SK-N-SH (cell line): ENCODE measurements around the gene PXDN. TPM values are rescaled to one million over a fixed set of nuclear protein-coding genes. Genes with fewer than 3 reads are reported as not detected.

Experiments
- CTCF ChIA-PET: fragments of 300-600, 350-600 bp; formaldehyde crosslinking; extraction: SDS; loops from one replicate; lab custom pipeline; 2021; lab: Yijun Ruan, JAX
- POLR2A ChIA-PET: fragments of 350-600 bp; sonication (Branson Sonifier 250); formaldehyde crosslinking; extraction: SDS; loops from one replicate; lab custom pipeline; 2020; ENCODE audit warnings: antibody characterized with exemption, inconsistent platforms; lab: Yijun Ruan, JAX
- DNase-seq: peaks from one replicate; pipeline ENCODE4 v3.0.0; 2012
- H2AFZ ChIP-seq: fragments of 200-600 bp; sonication (generic); 2 replicates; pipeline ENCODE4 v1.8.1; 2016; ENCODE audit warnings: antibody characterized with exemption, mild to moderate bottlenecking, low read depth
- H3F3A ChIP-seq: fragments of 200-600 bp; sonication (generic); replicated peaks from 2 replicates; pipeline ENCODE3; 2016; ENCODE audit warnings: antibody characterized with exemption, mild to moderate bottlenecking; ENCODE audit not compliant: insufficient read depth
- H3K27ac ChIP-seq, 2 experiments: fragments of 200-500 bp in 1 of 2; fragments of 200-600 bp in 1 of 2; sonication (Bioruptor generic) in 1 of 2; sonication (generic), shearing (Covaris generic) in 1 of 2; 2 replicates each; pipeline versions ENCODE4 v1.5.1 to v1.6.1; 2014 to 2016; ENCODE audit warnings: low read depth in 2 of 2, inconsistent platforms in 1 of 2, low read length in 1 of 2, mild to moderate bottlenecking in 1 of 2, mixed read lengths in 1 of 2
- H3K27me3 ChIP-seq: fragments of 200-600 bp; sonication (generic), shearing (Covaris generic); 2 replicates; pipeline ENCODE4 v1.6.1; 2016; ENCODE audit warnings: mixed run types; ENCODE audit not compliant: insufficient read depth
- H3K36me3 ChIP-seq, 2 experiments: fragments of 200-500 bp in 1 of 2; fragments of 200-600 bp in 1 of 2; sonication (Bioruptor generic) in 1 of 2; sonication (generic) in 1 of 2; replicated peaks in 1 of 2; 2 replicates each; pipeline versions ENCODE3 to v1.5.1; 2014 to 2016; ENCODE audit warnings: low read length in 1 of 2, mild to moderate bottlenecking in 1 of 2; ENCODE audit not compliant: insufficient read depth in 2 of 2, control insufficient read depth in 1 of 2
- H3K4me1 ChIP-seq, 2 experiments: fragments of 200-500 bp in 1 of 2; fragments of 200-600 bp in 1 of 2; sonication (Bioruptor generic) in 1 of 2; sonication (generic), shearing (Covaris generic) in 1 of 2; 2 replicates each; pipeline versions ENCODE4 v1.5.1 to v1.6.1; 2014 to 2016; ENCODE audit warnings: low read depth in 1 of 2, low read length in 1 of 2, mixed run types in 1 of 2; ENCODE audit not compliant: insufficient read depth in 2 of 2, control insufficient read depth in 1 of 2
- H3K4me2 ChIP-seq: fragments of 200-600 bp; sonication (generic), shearing (Covaris generic); 2 replicates; pipeline ENCODE4 v1.6.1; 2017; ENCODE audit warnings: mixed run types
- H3K4me3 ChIP-seq, 2 experiments: fragments of 200-500 bp in 1 of 2; fragments of 200-600 bp in 1 of 2; sonication (Bioruptor generic) in 1 of 2; sonication (generic), shearing (Covaris generic) in 1 of 2; 2 replicates each; pipeline versions ENCODE4 v1.5.1 to v1.8.1; 2014 to 2016; ENCODE audit warnings: low read depth in 2 of 2, inconsistent platforms in 1 of 2, low read length in 1 of 2, mild to moderate bottlenecking in 1 of 2, mixed read lengths in 1 of 2, moderate library complexity in 1 of 2
- H3K79me2 ChIP-seq: fragments of 200-600 bp; sonication (generic); 2 replicates; pipeline ENCODE4 v1.8.1; 2017; ENCODE audit warnings: mild to moderate bottlenecking; ENCODE audit not compliant: insufficient read depth
- H3K9ac ChIP-seq: fragments of 200-600 bp; sonication (generic); 2 replicates; pipeline ENCODE4 v1.6.1; 2017; ENCODE audit warnings: mixed run types
- H3K9me2 ChIP-seq: fragments of 200-600 bp; sonication (generic); 2 replicates; pipeline ENCODE4 v1.6.1; 2017; ENCODE audit warnings: mixed run types
- H3K9me3 ChIP-seq: fragments of 200-600 bp; sonication (generic); 2 replicates; pipeline ENCODE4 v1.6.1; 2017; ENCODE audit warnings: mixed run types, mild to moderate bottlenecking, moderate library complexity
- H4K20me1 ChIP-seq: fragments of 200-600 bp; sonication (generic); 2 replicates; pipeline ENCODE4 v1.6.1; 2017; ENCODE audit warnings: mild to moderate bottlenecking, mixed run types; ENCODE audit not compliant: insufficient read depth
- EP300 ChIP-seq, 2 experiments: IDR thresholded peaks; 2 replicates each; pipeline versions ENCODE4 v1.4.0 to v1.6.1; 2012; ENCODE audit warnings: borderline replicate concordance in 1 of 2, low read depth in 1 of 2, low read length in 1 of 2
- EZH2phosphoT487 ChIP-seq: fragments of 200-600 bp; sonication (generic); IDR thresholded peaks from 2 replicates; pipeline ENCODE4 v1.6.1; 2017; ENCODE audit warnings: low read depth, mixed run types, mild to moderate bottlenecking, antibody characterized with exemption, moderate library complexity, borderline replicate concordance
- GABPA ChIP-seq: IDR thresholded peaks from 2 replicates; pipeline ENCODE4 v1.4.0; 2012; ENCODE audit warnings: low read depth, mild to moderate bottlenecking
- NFIC ChIP-seq: IDR thresholded peaks from 2 replicates; pipeline ENCODE4 v1.4.0; 2012; ENCODE audit warnings: borderline replicate concordance
- RFX5 ChIP-seq: IDR thresholded peaks from 2 replicates; pipeline ENCODE4 v1.6.1; 2012; ENCODE audit warnings: mild to moderate bottlenecking, improper control_type of control experiment, low read length
- RXRA ChIP-seq: IDR thresholded peaks from 2 replicates; pipeline ENCODE4 v1.4.0; 2012; ENCODE audit warnings: low read depth, mild to moderate bottlenecking, borderline replicate concordance
- SMC3 ChIP-seq: IDR thresholded peaks from 2 replicates; pipeline ENCODE4 v1.6.1; 2012; ENCODE audit warnings: low read depth, low read length, improper control_type of control experiment
- WGBS: methylation state at CpG from one replicate; pipeline ENCODE4 v1.1.6; 2017; ENCODE audit warnings: low lambda C conversion rate; 5-methylcytosine and 5-hydroxymethylcytosine counted together
- polyA plus RNA-seq, 3 experiments: library from polyadenylated mRNA; depleted of rRNA; stranded (reverse); fragments of >200 nt; gene quantifications; 2 replicates each; pipeline ENCODE4 v1.2.3, GENCODE V29; 2012
- TF ChIP-seq, protein P1 (sequence below): fragments of 200-600 bp; sonication (generic); IDR thresholded peaks from 2 replicates; pipeline ENCODE4 v1.6.1; 2017; ENCODE audit warnings: antibody characterized with exemption, mild to moderate bottlenecking, moderate library complexity

PXDN gene
- polyA plus RNA-seq, 1 of the 3 experiments (the other 2 are of a cell fraction) = 146 TPM

DNA sequence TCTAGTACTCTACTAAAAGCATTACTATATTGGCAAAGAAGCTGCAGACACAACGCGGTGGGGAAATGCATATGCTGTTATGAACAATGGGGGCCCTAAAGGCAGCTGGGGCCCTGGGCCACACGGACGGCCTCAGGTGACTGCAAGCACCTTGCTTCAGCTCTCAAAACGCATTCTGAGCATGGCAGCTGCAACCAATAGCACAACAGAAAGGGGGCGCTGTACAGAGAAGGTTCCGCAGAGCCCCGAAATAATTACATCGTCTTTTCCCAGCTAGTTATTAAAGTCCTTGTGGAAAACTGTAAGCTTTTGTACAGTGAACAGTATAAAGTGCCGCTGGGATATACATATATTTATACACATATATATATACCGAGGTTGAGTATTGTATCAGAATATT is 45.3 kb upstream of the PXDN start:
- WGBS = 82% methylated on average over 11 of the region's 11 CpGs
- H3K36me3 ChIP-seq = no peaks in the 10 kb centered on the region
- CTCF ChIA-PET = interaction anchor here (1.0 to 1.6 kb wide), 3 partner anchors 15 to 30 kb away, joined by 3 to 4 read pairs (median 3); no protein-coding TSS in a partner anchor
- POLR2A ChIA-PET = no interaction called here
- H3K9me2 ChIP-seq = no peaks in the 10 kb centered on the region
- no peaks in the 10 kb centered on the region for H4K20me1 ChIP-seq
- no peak overlapping the region for H3K27ac ChIP-seq
- no peaks in the 10 kb centered on the region for H3K79me2 ChIP-seq
- H3K4me2 ChIP-seq = no peak overlapping the region
- H3K4me1 ChIP-seq = peaks cover 0 to 7% of the 10 kb centered on the region in 2 experiments; a peak in 1 of 4 replicates
- H2AFZ ChIP-seq = no peak overlapping the region
- H3K9me3 ChIP-seq = no peaks in the 10 kb centered on the region
- TF ChIP-seq RXRA = no peak
- no peak for TF ChIP-seq EZH2phosphoT487
- no peak for TF ChIP-seq NFIC
- no peak for TF ChIP-seq RFX5
- no peak for TF ChIP-seq SMC3
- no peak for TF ChIP-seq GABPA
- TF ChIP-seq EP300 (IDR thresholded peaks at IDR 0.05; ENCODE audit: borderline replicate concordance in 1 of 2, low read depth in 1 of 2, low read length in 1 of 2) = no peak
- TF ChIP-seq, protein P1, sequence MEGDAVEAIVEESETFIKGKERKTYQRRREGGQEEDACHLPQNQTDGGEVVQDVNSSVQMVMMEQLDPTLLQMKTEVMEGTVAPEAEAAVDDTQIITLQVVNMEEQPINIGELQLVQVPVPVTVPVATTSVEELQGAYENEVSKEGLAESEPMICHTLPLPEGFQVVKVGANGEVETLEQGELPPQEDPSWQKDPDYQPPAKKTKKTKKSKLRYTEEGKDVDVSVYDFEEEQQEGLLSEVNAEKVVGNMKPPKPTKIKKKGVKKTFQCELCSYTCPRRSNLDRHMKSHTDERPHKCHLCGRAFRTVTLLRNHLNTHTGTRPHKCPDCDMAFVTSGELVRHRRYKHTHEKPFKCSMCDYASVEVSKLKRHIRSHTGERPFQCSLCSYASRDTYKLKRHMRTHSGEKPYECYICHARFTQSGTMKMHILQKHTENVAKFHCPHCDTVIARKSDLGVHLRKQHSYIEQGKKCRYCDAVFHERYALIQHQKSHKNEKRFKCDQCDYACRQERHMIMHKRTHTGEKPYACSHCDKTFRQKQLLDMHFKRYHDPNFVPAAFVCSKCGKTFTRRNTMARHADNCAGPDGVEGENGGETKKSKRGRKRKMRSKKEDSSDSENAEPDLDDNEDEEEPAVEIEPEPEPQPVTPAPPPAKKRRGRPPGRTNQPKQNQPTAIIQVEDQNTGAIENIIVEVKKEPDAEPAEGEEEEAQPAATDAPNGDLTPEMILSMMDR = peak; percentile 26; the same call in 1 of the 2 replicates
- H3K9ac ChIP-seq = no peak overlapping the region
- no peak for DNase-seq
- H3F3A ChIP-seq = no peaks in the 10 kb centered on the region
- H3K27me3 ChIP-seq = no peaks in the 10 kb centered on the region
- no peak overlapping the region for H3K4me3 ChIP-seq

DNA sequence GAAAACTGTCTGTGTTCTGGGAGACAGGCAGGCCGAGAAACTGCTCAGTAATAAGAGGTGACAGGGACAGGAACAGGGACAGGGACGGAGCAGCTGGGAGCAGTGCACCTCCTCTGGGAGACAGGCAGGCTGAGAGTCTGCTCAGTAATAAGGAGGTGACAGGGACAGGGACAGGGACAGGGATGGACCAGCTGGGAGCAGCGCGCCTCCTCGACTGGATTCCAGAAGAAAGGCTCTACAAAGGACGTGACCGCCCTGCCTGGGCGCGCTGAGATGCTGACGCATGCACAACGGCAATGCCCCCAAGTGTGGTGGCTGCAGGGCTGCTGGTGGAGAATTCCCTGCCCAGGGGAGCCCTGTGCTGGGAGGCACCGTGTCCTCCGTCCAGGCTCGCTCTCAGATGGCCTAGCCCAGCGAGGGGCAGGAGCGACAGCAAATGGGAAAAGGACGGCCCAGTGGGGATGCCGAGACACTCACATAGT is 44.2 kb upstream of the PXDN start:
- no peak for TF ChIP-seq SMC3
- Histone ChIP-seq H3K4me1 (peaks cover 0 to 7% of the 10 kb centered on the region in 2 experiments; a peak in 1 of 4 replicates), H3K79me2 (no peaks in the 10 kb centered on the region), H3K9me3 (no peaks in the 10 kb centered on the region), H2AFZ (no peak overlapping the region), H3K27me3 (no peaks in the 10 kb centered on the region), H4K20me1 (no peaks in the 10 kb centered on the region), H3F3A (no peaks in the 10 kb centered on the region), H3K36me3 (no peaks in the 10 kb centered on the region), H3K4me2 (no peak overlapping the region), H3K27ac (no peak overlapping the region), H3K9ac (no peak overlapping the region), H3K4me3 (no peak overlapping the region), H3K9me2 (no peaks in the 10 kb centered on the region)
- no peak for DNase-seq
- CTCF ChIA-PET = interaction anchor here (1.1 to 1.5 kb wide), 3 partner anchors 12 to 242 kb away, joined by 3 to 4 read pairs (median 3); no protein-coding TSS in a partner anchor
- POLR2A ChIA-PET = no interaction called here
- WGBS = 68% methylated on average over 16 of the region's 18 CpGs
